GM19324 (cell line): ENCODE data around the gene ACSL3.
"Not testable (repeated sequence)": the region's sequence is repeated elsewhere in the genome, so short reads cannot be mapped to it uniquely, and the experiment has no call there.

Source experiments
- ATAC-seq: cut with Tn5 transposase; IDR thresholded peaks from one replicate; pipeline ENCODE4 v1.9.1; 2021; ENCODE audit warnings: mild to moderate bottlenecking, moderate library complexity; ENCODE audit not compliant: unreplicated experiment, low FRiP score

Gene ACSL3

DNA sequence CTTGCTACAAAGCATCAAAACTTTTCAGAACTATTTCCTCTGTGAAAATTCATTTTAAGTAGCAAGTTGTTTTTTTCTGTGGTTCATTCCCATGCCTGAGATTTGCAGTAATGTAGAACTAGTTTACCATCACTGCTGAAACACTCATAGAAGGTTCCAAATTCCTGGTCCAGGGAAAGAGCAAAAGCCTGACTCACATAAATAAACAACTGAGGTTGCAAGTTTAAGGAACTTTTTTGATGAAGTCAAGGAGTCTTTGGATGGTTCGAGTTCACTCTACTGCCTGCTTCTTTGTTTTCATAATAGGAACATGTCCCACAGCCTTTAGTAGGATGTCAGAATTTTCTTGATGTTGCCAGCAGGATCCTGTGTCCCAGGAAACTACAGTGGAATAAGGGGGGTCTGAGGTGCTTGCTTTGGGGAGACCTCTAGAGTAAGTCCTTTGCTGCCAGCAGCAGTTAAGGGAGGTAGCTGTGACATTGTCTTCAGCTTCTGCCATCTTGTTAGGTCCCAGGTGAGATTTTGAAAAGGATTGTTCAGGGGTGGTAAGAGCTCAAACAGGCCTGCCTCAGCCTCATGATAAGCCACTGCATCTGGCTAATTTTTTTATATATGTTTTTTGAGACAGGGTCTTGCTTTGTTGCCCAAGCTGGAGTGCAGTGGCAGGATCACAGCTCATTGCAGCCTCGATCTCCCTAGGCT is 43.9 kb downstream of the ACSL3 start:
- ATAC-seq, result no peak

DNA sequence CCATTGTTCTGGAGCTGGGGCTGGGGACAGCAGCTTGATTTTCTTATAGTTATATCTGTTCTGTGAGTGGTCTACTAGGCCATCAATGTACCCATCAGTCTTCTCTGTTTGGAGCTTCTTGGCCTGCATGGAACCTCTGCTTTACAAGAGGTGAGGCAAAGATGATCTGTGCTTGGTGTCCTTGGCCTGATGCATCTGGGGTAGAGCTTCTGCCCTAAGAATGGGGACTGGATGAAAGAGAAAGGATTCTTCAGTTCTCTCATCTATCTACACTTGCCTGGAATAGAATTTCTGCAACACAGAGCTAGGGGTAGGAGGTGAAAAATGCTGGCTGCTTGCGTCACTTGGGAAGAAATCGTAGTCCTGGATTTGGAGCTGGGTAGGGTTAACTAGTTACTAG is 46.2 kb downstream of the ACSL3 start:
- ATAC-seq, result no peak

DNA sequence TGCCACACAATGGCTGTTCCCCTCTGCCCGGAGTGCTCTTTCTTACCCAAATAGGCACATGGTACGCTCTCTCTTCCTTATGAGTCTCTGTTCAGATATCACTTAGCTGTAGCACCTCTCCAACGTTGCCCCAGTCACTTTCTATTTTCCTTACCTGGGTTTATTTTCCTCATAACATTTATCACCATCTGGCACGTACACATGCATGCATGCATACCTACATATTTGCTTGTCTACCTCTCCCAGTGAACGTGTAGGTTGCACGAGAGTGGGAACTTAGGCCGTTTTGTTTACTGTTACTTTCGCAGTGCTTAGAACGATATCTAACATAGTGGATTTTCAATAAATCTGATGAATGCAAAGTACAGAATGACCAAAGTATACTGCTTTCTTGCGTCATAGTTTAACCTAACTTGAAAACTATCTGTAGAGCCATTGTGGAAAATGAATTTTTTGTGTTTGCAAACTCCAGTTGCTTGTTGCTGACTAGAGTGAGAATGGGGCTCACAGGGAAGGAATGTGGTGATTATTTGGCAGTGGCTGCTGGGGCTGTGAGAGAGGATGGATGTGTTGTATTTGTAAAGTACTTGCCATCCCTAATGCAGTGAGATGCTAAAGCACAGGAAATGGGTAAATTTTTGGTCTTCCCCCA is 47.1 kb downstream of the ACSL3 start:
- ATAC-seq, result no peak

DNA sequence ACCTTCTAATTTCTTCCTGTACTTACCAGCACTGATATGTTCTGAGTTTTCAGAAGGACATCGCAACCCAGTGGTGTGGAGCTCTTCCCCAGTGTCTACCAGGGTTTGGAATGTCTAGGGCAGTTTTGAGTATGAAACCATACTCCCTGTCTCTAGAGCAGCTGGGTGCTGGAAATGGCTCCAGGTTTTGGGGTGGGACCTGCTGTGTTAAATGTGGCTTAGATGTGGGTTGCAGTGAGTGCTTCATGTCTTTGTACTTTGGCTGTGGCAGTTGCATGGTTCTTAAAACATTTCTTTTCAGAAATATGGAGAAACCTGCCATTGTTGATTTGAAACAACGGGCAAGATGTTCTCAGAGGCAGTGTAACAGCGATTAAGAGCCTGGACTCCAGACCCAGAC is 48.5 kb downstream of the ACSL3 start:
- no peak for ATAC-seq

DNA sequence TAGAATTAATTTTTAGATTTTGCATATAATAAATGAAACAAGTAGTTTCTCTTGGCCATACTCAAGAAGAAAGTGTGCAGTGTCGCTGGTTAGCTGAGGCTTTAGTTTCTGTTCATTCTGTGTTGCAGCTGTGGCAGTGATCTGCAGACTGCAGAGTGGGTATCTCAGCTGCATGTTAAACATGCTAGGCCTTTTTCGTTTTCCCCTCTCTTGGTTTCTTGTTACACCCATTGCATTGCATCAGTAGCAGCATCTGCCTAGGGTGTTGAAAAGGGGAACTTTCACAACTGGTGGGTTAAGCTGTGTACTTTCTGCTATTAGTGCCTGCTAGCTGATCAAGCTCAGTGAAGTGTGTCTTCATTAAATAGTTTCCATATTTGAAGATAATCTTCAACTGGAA is 51.3 kb downstream of the ACSL3 start:
- ATAC-seq, result peak; percentile 96

DNA sequence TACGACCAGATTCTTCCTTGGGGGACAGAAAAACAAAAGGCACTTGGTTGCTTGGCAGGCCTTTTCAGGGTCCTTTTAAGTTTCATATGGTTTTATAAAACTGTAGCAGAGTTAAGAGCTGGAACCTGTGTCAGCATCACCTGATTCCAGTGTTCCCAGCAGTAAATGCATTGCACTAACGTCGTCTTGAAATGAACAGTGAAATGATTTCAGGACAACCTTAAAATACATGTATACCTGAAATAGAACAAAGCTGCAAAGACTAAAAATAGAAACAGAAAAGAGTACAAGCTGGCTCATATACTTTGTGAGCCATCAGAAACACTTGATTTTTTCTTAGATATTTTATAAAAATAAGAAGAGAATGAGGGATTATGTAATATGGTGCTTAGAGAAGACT is 51.9 kb downstream of the ACSL3 start:
- peak; percentile 10 for ATAC-seq

DNA sequence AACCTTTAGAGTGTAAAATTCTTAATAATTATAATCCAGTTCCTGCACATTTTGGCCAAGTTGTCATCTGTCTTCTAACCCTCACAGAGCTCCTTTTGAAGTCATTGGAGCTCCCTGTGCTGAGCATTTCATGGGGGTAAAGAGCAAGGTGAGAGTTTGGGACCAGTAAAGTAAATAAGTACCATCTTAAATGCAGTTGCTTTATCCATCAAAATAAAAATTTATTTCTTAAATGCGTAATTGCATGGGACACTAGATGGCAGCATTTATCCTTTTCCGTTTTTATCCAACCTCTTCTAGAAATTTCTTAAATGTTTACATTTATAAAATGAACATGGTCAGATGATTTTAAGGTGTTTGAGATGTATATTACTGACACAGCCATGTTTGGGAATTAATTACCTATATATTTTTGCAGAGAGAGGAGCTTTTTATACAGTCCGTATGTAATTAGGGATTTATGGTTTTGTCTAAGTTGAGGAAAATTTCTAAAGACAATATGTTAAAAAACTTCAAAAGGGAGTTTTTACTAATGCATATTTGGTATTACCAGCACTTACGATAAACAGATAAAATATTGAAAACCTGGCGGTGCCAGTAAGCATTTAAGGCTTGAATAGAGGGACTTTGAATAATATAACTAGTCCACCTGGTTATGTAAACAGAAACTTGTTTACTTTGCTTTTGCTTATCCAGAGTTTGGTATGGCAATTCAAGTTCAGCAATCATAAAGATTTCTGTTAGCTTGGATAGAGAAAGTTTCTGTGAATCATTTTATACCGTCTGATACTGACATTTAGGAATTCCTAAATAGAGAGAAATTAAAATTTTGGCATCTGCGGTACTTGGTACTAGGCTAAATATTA is 54.5 kb downstream of the ACSL3 start:
- no peak for ATAC-seq

DNA sequence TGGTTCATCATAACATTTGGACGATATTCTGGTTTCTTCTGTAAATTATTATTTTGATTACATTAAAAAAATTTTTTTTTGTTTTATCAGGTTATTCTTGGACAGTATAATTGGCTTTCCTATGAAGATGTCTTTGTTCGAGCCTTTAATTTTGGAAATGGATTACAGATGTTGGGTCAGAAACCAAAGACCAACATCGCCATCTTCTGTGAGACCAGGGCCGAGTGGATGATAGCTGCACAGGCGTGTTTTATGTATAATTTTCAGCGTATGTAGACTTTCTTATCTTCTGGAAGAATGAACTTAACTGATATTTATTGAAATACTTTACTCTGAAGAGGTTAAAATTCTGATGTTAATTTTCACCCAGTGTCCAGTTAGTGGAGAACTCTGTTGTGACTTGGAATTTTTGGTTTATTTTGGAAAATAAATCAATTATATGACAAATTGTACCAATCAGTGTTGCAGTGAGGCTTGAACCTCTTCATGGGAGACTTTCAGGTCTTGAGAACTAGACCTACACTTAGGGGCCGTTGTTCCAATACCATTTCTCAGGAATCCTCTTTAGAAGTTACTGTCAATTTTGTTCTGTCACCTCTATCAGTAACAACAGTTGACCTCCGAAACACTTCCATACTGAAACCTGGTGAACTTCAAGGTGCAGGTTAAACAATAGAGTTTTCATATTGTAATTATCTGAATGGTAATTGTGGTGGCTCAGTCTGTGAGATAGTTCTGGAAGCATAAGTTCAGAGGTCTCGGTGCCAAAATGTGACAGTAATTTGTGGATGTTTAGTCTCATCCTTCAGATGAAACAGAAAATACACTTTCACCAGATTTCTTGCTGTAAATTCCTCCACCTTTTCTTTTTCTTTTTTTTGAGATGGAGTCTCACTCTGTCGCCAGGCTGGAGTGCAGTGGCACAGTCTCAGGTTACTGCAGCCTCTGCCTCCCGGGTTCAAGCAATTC is 55.7 kb downstream of the ACSL3 start:
- no peak for ATAC-seq

DNA sequence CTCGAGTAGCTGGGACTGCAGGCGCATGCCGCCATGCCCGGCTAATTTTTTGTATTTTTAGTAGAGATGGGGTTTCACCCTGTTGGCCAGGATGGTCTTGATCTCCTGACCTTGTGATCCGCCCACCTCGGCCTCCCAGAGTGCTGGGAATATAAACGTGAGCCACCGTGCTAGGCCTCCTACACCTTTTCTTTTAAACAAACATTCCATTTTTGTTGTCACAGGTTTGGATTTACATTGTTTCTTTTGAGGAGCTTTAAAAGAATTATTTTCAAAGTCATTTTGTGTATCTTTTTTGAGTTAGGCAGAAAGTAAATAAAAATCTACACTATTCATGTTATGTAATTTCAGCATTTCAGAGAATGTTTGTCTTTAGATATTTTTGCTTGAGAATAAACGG is 56.4 kb downstream of the ACSL3 start:
- not testable (repeated sequence) for ATAC-seq

DNA sequence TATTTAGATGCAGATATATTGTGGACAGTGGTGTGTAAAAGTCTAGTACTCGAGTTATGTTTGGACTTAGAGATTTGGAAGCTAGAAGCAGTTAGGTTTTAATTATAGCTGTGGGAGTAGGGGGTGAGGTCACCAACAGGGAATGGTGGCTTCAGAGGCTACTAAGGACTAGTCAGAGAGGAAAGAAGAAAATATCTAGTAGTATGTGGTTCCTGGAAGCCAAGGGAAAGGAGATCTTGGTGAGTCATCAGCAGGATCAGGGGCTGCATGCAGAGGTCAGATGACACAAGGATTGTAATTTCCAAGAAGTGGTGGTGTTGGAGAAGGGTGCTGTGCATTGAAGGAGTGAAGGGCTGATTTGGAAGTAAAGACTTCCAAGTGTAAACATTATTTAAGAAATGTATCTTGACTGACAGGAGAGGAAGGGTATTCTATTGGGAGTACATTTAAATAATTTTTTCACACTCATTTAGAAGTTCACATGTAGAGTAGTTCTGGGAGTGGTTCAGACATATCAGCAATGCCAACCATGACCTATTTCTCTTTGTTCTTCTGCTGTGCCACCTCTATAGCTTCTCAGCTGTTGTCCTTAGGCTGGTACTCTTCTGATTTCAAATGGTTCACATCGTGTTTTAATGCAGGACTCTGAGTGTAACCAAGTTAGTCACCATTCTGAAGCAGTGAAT is 59.1 kb downstream of the ACSL3 start:
- no peak for ATAC-seq

DNA sequence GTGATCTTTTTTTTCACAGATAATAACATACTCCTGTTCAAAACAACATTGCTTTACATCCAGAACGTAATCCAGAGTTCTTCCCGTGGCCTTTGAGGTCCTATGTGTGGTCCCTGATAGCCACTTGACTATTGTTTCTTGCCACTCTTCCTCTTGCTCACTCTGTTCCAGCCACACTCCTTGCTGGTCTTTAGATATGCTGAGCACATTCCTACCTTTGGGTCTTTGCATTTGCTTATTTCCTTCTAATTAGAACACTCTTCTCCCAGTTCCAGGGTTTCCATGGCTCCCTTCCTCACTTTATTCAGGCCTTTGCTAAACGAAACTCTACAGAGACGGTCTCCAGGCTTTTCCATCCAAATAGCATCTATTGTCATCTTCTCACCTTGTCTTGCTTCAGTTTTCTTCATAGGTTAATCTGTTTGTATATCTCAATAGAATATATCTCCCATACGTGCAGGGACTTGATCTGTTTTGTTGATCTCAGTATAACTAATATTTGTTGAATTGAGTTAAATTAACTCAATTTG is 59.9 kb downstream of the ACSL3 start:
- ATAC-seq, result no peak

DNA sequence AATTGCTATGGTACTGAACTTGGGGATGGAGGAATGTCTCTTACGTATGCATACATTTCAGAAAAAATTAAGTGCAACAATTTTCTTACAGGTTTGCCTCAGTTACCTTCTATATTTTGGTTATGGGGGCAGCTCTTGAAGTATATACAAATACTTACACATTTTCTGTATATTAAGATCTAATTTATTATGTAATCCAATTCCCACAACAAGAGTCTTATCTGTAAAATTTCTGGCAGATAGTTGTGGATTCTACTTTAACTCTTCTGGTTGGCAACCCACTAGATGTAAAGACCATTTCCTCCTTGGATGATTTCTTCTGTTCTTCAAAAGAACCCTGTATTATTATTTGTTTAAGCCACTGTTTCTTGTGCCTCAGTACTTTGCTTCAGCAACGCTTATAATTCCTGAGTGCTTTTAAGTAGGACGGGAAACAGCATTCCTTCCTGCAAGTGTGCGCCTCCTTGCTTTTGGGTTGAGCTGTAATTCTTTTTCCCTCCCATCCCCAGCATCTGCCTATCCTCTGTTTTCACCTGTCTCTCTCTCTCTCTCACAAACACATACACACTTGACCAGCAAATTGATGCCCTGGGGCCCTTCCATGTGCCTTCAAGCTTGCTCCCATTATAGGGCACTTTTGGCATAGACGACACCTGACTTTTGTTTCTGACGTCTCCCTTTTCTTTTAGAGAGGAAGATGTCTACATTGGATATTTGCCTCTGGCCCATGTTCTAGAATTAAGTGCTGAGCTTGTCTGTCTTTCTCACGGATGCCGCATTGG is 61.4 kb downstream of the ACSL3 start:
- ATAC-seq, result no peak

DNA sequence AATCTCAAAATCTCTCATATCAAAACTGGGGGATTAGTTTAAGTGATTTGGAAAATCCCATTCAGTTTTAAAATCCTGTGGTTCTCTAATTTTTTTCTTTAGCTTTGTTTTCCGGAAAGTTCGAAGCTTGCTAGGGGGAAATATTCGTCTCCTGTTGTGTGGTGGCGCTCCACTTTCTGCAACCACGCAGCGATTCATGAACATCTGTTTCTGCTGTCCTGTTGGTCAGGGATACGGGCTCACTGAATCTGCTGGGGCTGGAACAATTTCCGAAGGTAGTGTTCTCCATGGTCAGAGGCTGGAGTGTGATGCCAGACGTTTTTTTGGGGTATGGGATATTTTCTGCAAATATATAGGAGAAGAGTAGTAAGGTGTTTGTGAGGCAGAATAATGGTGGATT is 66.1 kb downstream of the ACSL3 start:
- no peak for ATAC-seq

DNA sequence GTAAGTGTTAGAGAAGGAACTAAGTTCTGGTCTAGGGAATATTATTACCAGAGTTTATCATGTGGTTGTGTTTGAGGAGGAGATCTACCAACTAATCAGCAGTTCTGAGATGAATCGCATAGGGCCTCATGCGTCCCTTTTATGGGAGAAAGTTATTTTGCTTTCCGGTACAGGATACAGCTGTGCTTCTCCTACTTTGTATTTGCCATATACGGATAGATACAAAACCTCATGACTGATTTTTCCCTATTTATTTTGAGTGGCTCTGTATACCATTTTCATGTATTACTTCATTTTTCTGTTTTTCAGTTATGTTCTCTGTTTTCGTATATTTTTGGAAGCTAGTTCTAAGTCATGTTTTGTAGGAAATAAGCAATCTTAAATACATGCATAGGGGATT is 66.8 kb downstream of the ACSL3 start:
- ATAC-seq, result no peak

DNA sequence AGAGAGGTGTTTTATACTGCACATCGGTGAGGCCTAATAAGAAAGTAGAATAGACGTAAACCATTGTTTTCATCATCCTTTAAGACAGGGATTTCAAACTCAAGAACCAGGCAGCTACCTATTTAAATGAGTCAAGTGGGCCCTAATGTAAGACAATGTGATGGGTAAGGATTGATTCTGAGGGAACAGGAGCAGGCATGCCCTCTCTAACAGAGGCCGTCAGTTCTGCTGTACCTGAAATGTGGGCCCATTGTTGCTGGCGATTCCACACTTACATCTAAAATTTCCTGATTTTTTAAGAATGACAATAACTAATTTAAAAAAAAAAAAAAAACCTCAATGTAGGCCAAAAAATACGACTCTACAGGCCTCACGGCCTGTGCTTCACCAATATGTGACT is 67.5 kb downstream of the ACSL3 start:
- no peak for ATAC-seq

DNA sequence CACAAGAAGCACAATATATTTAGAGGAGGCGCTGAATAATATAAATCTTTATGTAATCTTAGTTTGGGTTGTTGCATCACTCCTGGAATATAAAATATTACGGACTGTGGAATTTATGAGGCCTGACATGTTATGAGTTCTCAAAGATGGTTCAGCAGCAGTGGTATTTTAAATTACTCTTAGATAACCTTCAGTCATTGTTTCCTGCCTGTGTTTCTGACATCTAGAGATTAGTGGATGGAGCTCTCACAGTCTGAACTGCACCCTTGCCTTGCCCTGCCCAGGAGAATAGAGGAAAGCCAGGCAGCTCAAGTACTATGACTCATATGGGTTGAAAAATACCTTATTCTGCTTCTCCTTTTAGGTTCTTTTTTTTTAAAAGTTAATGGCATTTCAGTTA is 70.0 kb downstream of the ACSL3 start:
- no peak for ATAC-seq

DNA sequence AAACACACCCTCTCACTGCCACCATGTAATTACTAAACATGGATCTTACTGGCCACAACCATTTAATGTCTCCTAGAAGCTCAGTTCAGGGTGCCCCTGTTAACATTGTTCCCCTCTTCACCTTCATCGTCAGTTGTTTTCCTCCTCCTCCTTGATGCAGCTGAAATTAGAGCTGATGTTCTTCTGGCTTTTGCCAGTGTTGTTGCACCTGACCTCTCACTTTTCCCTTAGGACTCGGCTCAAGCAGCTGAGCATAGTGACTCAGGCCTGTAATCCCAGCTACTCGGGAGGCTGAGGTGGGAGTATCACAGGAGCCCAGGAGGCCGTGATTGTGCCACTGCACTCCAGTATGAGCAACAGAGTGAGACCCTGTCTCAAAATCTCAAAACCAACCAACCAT is 70.8 kb downstream of the ACSL3 start:
- no peak for ATAC-seq

DNA sequence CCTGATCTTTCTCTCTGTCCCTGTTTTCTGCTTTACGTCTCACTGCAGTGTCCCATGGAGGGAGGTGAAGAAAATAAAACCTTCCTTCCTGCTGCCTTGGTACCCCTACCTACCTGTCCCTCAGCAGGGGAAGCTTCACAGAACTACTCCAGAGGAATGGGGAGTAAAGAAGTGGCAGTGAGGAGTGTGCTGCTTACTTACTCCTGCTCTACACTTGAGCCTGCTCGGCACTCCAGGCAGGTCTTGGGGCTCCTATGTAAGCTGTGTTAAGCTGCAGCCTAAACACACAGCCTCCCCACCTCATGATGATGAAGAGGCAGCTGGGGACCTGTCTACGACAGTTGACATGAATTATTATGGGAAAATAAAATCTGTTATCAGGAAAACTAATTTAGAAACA is 72.6 kb downstream of the ACSL3 start:
- no peak for ATAC-seq
